ENCODE results near the gene SULT1A4.
"Not testable (repeated sequence)": the region's sequence is repeated elsewhere in the genome, so short reads cannot be mapped to it uniquely, and the experiment has no call there.

Gene SULT1A4

DNA sequence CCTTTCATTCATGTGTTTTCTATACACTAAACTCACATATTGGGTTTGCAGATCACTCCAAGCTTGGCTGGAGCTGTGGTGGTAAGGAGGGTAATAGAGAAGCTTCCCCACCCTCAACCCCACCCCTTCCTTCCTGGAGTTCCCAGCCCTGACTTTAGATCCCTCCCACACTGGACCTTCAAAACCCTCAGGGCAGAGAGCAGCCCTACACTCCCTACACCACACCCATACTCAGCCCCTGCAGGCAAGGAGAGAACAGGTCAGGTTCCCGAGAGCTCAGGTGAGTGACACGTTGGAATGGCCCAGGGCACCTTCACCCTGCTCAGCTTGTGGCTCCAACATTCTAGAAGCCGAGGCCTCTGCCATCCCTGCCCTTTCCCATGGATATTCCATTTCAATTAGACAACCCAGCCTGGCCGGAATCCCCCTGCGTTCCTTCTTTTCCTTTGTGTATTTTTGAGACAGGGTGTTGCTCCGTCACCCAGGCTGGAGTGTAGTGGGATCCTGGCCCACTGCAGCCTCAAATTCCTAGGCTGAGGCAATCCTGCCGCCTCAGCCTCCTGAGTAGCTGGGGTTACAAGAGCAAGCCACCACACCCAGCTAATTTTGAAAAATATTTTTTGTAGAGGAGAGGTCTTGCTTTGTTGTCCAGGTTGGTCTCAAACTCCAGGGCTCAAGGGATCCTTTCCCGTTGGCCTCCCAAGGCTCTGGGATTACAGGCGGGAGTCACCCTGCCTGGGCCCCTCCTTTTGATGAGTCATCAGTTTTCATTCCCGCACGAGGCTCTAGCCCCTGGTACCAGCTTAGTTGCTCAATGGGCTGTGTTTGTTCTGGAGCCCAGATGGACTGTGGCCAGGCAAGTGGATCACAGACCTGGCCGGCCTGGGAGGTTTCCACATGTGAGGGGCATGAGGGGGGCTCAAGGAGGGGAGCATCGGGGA lies at the start of gene SULT1A4:
Gene SULT1A4 (plus strand): TSS at position 208 of the 941 bp plus-strand sequence. CDS start 1,473 bp downstream, outside the sequence.
- not testable (repeated sequence) for DNase-seq (ENCODE audit: low read depth, low spot score)

DNA sequence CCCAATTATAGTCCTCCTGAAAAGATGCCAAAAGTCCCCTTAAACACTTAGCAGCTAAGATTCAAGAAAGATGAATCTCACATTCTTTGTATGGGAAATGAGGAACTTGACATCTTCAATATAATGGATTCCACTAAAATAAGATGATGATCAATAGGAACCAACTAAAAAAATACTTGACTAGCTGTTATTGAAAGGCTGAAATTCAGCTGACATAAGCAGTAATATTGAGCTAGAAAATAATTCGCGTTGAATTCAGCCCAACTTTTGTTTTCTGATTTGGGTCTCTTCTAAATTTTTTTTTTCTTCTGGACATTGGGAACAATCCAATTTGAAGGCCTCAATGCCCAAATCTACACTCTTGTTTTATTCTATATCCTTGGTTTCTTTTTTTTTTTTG lies 36.1 kb upstream of the SULT1A4 start:
- not testable (repeated sequence) for DNase-seq (ENCODE audit: low read depth, low spot score)

DNA sequence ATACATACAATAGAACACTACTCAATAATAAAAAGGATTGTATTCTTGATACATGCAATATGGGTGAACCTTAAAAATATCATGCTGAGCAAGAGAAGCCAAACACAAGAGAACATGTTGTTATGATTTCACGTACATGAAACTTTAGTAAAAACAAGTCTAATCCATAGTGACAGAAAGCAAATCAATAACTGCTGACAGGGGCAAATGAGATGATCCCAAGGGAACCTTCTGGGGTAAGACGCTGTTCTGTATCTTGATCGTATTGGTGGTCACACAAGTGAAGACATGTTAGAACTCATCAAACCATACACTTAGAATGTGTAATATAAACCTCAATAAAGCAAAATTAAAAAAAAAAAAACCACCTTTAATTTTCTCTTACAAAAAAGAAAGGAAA lies 34.3 kb upstream of the SULT1A4 start:
- DNase-seq (ENCODE audit: low read depth, low spot score): not testable (repeated sequence)

DNA sequence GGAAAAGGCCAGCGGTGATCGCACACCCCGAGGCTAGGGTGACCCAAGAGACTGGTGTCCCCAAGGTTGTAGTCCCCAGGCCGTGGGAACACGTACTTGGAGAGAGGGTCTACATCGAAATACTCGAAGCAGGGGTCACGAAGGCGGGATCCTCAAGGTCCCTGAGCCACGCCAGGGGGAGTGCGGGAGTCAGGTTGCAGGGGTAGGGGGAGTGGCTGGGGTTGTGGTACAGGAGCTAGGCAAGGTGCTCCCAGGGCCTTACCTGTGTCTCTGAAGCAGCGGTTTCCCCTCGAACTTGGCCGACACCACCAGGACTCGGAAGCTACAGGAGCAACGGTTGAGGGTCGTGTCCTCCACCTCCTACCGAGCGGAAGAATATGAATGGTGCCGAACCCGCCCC lies 6.0 kb upstream of the SULT1A4 start:
- not testable (repeated sequence) for DNase-seq (ENCODE audit: low read depth, low spot score)

DNA sequence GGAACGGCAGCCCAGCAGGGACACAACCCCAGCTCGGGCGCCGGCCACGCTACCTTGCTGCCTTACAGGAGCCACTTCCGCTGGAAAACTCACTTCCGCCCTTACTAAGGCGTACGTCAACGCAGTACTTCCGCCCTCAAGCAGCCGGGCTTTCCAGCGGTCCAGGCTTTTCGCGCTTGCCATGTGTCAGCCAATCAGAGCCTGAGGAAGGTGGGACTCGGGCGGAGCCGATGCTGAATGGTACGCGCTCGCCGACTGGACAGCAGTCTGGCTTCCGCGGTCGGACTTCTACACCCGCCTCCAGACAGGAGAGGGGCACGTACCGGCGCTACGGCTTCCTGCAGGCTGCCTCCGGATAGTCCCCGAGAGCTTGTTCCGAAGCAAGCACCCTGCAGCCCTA lies 5.4 kb upstream of the SULT1A4 start, which contains the start of the genes BOLA2 and SLX1B:
Gene BOLA2 (minus strand): TSS at position 83 of the 400 bp plus-strand sequence. CDS start 98 bp downstream, outside the sequence.
Gene SLX1B (plus strand): TSS at position 265 of the 400 bp plus-strand sequence.
- DNase-seq (ENCODE audit: low read depth, low spot score): not testable (repeated sequence)

DNA sequence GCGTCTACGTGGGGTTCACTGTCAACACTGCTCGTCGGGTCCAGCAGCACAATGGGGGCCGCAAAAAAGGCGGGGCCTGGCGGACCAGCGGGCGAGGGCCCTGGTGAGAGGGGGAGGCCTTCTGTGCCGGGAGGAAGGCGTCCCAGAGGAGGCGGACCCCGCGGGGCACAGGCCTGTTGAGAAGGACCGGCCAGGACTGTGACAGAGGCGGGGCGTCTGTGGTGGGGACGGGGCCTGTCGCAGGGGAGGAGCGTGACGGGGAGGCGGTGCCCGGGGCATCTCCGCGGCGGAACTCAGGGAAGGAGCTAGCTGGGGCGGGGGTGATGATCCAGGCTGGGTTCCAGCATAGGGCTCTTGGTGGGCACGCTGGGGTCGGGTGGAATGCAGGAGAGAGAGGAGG lies 4.9 kb upstream of the SULT1A4 start:
- DNase-seq (ENCODE audit: low read depth, low spot score): not testable (repeated sequence)

DNA sequence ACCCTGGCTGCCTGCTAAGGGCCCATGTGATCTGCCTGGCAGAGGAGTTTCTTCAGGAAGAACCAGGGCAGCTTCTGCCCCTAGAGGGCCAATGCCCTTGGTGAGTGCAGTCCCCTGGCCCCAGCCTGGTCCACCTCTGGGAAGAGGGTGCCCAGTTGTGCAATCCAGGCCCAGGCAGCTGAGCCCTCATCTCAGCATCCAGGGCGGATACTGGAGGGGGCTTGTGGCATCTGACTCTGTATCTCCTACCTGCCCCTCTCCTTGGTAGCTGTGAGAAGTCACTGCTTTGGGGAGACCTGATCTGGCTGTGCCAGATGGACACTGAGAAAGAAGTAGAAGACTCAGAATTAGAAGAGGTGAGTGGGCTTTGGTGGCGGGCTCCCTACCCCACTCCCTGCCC lies 2.1 kb upstream of the SULT1A4 start:
- not testable (repeated sequence) for DNase-seq (ENCODE audit: low read depth, low spot score)

DNA sequence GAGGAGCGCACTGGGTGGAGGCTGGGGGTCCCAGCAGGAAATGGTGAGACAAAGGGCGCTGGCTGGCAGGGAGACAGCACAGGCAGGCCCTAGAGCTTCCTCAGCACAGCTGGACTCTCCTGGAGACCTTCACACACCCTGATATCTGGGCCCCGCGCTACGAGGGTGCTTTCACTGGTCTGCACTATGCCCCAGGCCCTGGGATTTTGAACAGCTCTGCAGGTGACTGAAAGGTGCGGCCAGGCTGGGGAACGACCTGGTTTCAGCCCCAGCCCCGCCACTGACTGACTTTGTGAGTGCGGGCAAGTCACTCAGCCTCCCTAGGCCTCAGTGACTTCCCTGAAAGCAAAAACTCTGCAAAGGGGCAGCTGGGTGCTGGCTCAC lies 926 bp downstream of the SULT1A4 start:
- not testable (repeated sequence) for DNase-seq (ENCODE audit: low read depth, low spot score)

DNA sequence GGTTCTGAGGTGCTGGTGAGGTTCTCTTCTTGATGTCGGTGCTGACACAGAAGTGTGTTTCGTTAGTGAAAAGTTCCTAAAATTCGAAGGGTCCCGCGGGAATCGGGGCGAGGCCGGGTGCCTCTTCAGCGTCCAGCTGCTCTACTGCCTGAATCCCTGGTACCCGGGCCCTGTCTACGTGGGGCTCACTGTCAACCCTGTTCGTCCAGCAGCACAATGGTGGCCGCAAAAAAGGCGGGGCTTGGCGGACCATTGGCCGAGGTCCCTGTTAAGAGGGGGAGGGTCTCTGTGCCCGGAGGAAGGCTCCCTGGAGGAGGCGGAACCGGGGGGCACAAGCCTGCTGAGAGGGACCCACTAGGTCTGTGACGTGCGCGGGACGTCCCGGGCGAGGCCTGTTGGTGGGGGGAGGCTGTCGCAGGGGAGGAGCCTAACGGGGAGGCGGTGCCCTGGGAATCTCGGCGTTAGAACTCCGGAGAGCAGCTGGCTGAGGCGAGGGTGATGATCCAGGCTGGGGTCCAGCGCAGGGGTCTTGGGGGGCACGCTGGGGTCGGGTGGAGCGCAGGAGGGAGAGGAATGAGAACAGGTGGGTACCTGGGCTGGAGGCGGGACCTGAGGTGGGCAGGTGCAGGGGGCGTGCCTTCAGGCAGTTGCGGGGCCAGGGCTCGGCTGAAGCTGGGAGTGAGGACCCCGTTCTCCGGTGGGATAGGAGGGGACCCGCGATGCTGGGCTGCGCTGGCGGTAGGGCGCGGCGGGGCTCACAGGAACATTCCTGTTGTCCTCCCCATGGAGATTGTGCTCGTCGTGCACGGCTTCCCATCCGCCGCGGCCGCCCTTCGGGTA lies 6.5 kb downstream of the SULT1A4 start:
- DNase-seq (ENCODE audit: low read depth, low spot score): not testable (repeated sequence)

DNA sequence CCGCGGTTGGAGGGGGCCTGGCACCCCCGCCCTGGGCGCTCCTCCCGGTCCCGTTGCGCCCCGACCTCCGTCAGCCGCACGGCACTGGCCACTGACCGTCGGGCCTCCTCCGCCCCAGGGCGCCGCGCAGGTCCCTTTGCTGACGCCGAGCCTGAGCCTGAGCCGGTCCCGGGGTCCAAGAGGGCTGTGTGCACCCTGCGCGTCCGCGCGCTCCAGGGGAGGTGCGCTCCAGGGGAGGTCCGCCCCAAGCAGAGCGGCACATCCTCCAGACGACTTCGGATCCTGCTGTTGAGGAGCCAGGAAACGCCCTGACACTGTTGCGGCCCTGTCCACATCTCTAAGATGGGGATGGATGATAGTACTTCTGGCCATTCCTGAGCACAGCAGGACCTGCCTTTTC lies 7.2 kb downstream of the SULT1A4 start:
- DNase-seq (ENCODE audit: low read depth, low spot score): not testable (repeated sequence)

DNA sequence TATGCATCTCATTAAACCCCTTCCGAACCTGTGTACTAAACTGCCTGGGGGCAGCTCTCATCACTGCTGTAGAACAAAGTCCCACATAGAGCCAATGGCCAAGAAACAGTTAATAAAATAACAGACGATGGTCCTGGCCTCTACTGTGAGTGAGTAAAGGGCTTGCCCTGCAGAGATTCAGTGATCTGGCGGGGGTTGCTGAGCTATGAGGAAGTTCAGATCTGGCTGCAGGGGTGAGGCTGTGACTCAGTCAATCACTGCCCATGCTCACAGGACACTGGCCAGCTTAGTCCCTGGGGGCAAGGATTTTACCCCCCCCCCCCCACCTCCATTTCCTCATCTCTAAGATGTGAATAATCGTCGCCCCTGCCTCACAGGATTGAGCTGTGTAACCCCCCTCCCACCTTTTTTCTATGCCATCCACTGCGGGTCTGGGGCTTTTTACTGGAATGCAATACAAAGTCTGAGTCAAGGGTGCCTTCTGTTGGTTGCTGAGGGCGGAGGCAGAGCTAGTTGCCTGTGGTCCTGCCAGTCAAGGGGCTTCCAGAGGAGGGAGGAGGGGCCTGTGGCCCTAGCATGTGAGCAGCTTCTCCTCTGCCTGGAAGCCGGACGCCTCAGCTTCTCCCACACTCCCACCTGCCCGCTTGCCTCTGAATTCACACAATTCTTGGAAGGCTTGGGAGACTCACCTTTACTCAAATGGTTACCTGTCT lies 8.1 kb downstream of the SULT1A4 start:
- DNase-seq (ENCODE audit: low read depth, low spot score): not testable (repeated sequence)

DNA sequence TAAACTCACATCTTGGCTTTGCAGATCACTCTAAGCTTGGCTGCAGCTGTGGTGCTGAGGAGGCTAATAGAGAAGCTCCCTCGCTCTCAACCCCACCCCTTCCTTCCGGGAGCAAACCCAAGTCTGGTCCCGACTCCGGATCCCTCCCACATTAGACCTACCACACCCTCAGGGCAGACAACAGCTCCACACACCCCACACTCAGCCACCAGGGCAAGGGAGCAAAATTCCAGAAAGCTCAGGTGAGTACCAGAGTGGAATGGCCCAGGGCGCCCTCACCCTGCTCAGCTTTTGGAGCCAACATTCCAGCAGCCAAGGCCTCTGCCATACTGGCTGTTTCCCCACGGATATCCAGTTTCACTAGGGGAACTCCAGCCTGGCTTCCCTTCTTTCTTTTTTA lies 9.9 kb downstream of the SULT1A4 start:
- not testable (repeated sequence) for DNase-seq (ENCODE audit: low read depth, low spot score)

DNA sequence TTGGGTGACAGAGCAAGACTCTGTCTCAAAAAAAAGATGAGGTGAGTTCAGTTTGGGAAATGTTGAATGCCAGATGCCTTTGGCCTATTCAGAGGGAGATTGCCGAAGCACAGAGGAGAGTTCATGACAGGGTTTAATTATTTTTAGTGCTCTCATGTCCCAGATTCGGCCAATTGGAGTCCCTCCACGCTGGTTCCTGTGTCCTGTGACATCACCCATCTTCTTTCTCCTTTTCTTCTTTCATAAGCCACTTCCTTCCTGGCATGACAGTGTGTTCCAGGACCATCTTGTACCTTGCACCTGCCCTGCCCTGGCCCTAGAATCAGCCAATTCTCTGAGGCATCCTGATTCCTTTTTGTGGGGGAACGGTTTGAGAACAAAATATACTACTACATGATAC lies 12.4 kb downstream of the SULT1A4 start:
- not testable (repeated sequence) for DNase-seq (ENCODE audit: low read depth, low spot score)

DNA sequence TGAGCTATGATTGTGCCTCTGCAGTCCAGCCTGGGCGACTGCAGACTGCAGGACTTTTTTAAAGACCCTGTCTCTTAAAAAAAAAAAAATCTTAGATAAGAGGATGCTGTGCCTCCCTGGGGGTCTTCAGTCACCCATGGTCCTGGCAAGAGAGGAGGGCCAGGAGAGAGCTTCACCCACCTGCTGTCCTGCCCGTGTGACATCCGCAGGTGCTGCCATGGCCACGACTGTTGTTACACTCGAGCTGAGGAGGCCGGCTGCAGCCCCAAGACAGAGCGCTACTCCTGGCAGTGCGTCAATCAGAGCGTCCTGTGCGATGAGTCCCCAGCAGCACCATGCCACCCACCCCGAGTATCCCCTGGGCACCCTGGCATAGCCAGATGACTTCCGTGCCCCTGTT lies 22.6 kb downstream of the SULT1A4 start:
- DNase-seq (ENCODE audit: low read depth, low spot score): not testable (repeated sequence)

DNA sequence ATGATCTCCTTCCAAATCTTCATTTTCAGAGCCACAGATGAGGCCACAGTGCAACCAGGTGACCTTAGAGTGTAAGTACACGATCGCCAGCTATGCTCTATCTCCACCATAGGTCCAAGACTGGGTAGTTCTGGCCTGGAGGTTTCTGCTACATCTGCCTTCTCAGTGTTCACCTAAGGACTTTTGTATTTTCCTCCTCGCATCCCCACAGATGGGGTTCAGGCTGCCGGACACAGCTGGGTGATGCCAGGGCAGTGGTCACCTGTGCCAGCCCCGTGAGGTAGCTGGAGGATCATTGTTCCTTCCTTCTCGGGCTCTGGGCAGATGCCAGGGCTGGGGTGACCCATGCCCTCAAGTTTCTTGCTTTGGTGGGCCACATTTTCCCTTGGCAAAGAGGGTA lies 46.6 kb downstream of the SULT1A4 start, which contains the start of gene NPIPB12:
Gene NPIPB12 (minus strand): TSS at position 101 of the 400 bp plus-strand sequence.
- DNase-seq (ENCODE audit: low read depth, low spot score): not testable (repeated sequence)
